ENCODE data around the gene REPS2.
A peak's percentile ranks its signal among the peaks of the same experiment; 100 is the strongest.
"Not testable (repeated sequence)": the region's sequence is repeated elsewhere in the genome, so short reads cannot be mapped to it uniquely, and the experiment has no call there.

REPS2 gene

DNA sequence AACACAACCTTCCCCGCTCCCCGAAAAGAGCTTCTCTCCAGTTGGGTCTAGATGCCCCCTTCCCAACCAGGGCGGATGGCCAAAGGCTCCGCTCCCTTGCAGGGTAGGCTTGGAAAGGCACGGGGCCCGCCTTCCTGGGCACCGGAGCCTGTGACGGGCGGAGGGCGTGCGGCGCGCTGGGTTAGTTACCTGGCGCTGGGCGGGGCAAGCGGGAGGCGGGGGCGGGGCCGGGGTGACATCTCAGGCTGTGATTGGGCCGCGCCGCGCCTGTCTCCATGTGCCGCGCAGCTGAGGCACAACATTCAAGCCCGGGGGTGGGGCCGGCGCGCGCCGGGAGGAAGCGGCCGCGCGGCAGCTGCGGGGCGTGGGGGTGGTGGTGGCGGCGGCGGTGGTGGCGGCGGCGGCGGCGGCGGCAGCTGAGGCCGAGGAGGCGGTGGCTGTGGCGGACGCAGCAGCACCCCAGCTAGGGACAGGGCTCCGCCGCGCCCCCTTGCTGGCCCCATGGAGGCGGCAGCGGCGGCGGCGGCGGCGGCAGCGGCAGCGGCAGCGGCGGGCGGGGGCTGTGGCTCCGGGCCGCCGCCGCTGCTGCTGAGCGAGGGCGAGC, at the start of gene REPS2:
Gene REPS2, plus strand, starts transcription at position 298 of the 604 bp plus-strand sequence. Its CDS starts 204 bp downstream, at position 502.
- peak; percentile 78 to 79 for DNase-seq

DNA sequence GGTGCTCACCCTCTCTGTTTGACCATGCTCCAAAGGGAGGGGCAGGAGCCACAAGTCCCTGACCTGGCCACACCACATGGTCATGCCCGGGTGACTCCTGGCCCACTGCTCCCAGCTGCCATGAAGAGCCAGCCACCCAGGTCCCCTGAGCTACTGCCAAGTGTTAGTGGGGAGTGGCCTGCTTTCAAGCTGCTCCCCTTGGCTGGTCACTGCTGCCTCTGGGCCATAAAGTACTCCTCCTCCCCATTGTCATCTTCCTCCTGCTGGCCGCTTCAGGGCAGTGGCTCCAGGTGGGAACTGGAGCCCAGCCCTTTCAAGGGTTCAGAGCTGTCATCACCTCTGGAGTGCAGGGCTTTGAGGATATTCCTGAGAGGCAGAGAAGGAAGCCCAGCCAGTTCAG, 49.0 kb upstream of the REPS2 start:
- no peak for DNase-seq

DNA sequence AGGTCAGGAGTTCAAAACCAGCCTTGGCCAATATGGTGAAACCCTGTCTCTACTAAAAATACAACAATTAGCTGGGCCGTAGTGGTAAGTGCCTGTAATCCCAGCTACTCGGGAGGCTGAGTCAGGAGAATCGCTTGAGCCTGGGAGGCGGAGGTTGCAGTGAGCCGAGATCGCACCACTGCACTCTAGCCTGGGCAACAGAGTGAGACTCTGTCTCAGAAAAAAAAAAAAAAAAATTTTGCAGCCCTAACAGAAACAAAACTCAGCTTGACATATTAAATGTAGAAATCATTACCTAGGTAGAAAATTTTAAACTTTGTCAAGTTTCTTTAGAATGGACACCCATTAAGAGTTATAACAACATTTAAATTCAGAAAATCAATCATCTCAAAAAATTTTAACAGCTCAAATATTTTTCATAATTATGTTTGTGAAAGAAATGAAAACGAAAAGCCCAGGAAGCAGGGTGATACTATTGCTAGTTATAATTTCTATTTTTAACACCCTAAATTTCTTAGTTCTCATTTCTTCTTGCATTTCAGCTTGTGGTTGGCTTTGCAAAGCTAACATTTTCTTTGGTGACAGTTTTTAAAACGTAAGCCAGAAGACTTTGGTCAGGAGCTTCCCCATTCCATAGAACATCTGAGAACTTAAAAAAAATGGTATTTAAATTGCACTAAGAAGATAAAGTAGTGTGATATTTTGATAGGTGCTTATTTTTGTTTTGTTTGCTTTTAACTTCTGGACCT, 43.0 kb upstream of the REPS2 start:
- DNase-seq = no peak

DNA sequence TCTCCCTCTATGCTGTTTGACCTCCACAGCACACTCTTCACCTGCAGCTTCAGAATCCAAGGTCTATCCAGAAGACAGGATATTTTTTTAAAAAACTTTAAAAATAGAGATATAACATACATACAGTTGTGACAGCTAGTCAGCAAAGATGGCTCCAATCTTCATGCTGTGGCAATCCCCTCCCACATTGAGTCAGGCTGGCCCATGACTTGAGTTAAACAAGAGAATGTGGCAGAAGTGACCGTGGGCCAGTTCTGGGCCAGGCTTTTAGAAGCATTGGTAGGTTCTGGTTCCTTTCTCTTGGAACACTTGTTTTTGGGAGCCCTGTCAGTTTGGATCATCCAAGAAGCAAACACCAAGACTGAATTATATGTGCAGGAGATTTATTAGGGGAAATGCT, 36.1 kb upstream of the REPS2 start:
- no peak for DNase-seq

DNA sequence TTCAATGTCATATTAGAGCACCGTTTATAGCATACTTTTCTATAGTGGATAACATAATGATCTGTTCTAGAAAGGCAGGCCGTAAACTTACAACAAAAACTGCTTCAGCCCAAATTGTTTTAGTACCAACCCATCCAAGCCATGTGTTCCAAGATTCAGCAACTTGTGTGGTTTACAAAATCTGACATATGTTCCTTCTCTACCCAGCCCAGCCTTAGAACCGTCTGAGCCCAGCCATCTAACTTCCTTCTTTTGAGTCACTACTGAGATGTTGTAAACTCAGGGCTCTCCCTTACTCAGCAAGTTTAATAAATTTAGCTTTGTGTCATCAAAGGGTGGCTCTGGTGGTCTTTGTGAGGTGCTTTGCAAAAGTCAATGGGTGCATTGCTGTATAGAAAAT, 32.4 kb upstream of the REPS2 start:
- DNase-seq = no peak

DNA sequence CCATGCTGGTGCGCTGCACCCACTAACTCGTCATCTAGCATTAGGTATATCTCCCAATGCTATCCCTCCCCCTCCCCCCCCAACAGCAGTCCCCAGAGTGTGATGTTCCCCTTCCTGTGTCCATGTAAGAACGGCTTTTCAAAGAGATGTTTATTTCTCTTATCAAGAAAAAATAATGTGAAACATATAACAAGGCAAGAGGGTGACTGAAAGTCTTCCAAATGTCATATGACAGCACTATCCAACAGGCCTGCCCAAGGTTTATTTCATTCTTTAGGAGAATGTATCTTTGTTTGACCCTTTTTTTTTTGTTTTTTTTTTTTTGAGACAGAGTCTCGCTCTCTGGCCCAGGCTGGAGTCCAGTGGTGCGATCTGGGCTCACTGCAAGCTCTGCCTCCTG, 29.9 kb upstream of the REPS2 start:
- DNase-seq = no peak

DNA sequence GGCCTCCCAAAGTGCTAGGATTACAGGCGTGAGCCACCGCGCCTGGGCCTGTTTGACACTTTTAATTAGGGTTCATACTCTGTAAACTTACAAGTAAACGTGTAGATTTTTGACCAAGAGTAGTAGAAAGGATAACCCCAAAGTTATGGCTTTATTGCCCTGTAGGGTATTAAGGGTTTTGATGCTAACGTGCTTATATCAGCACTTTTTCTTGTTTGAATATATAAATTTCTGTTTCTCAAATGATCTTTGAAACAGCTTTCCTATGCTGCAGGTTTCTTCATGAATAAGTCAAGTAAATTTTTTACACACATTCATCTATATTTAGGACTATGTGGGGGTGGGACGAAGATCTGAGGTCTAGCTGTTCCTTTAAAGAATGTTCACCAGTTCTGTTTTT, 29.3 kb upstream of the REPS2 start:
- DNase-seq = no peak

DNA sequence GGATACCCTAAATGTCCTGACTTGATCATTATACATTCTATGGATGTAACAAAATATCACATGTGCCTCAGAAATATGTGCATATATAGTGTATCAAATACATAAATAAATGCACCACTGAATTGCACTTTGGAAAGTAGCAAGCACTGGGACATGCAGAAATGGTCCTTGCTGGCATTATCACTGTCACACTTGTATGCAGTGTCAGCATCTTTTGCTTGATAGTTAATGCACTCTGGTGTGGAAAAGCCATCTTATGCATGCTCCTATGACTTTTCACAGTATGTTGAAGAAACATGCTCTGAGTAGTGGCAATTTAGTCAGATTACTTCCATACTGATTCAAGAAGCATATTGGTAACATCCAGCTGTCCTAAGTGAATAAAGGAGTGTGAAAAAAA, 27.5 kb upstream of the REPS2 start:
- no peak for DNase-seq

DNA sequence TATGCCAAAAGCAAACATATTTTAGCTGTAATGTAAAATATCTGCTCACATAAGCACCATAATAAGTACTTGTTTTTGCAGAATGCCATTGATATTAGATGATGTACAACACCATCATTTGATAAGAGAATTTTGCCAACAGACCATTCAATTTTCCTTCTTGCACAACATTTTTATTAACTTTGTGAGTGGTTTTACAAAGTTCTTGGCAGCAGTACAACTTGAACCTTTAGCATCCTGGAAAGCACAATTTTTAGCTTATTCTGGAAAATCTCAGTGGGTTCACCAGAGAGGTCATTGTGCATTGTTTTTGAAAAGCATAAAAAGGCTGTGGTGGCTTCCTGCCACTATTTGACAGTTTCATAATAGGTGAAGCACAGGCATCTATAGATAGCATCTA, 26.4 kb upstream of the REPS2 start:
- DNase-seq = no peak

DNA sequence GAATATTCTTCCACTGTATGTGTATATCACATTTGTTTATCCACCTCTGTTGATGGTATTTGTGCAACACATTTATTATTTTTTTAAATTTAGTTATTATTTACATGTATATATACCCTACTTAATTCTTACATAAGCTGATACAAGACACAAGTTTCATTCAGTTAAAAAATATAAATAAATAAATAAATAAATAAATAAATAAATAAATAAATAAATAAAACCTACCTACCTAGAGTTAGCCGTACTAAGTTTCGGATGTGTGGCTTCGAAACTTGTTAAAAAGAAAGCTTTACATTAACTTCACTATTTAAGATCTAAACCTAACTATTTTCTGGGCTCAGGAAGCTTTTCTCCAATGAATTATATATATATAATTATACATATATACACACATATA, 23.3 kb upstream of the REPS2 start:
- DNase-seq = no peak

DNA sequence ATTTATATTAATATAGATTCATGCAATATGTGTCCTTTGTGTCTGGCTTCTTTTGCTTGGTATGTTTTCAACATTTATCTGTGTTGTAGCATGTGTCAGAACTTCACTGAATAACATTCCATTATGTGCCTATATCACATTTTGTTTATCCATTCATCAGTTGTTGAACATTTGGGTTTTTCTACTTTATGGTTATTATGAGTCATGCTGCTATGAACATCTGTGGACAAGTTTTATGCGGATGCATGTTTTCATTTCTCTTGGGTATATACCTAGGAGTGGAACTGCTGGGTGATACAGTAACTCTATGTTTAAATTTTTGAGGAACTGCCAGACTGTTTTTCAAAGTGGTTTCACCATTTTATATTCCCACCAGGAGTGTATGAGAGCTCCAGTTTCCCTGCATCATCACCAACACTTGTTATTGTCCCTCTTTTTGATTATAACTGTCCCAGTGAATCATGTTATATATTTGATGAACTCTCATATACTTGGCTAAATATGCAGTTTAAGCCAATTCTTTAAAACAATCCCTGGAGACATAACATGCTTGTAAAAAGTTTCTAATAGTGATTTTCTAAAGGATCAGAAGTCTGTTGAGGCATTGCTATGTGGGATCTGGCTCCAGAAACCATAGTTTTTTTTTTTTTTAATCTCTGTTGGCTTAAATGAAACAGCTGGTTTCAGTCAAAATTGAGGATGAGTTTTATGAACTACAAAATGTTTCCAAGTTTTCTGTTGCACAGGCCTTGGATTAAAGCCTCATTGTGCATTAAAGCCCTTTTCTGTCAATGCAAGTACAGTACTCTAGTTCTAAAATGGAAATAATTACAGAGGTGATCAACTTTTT, 21.6 kb upstream of the REPS2 start:
- no peak for DNase-seq

DNA sequence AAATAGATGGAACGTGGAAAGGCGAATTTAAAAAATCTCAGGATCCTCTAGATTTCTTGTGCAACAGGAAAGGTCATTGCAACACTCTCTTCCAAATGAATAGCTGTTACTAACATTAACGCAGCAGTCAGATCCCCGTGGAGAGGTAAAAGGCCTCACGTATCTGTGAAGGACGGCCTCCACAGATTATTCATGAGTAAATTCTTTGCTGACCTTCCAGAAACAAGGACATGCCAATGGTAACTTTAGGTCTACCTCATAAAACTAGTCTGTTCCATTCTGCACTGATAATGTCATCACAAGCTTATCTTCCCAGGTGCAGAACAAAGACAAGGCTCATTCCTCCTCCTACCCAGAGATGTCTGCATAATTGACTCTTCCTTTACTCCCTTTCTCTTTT, 16.1 kb upstream of the REPS2 start:
- DNase-seq = no peak

DNA sequence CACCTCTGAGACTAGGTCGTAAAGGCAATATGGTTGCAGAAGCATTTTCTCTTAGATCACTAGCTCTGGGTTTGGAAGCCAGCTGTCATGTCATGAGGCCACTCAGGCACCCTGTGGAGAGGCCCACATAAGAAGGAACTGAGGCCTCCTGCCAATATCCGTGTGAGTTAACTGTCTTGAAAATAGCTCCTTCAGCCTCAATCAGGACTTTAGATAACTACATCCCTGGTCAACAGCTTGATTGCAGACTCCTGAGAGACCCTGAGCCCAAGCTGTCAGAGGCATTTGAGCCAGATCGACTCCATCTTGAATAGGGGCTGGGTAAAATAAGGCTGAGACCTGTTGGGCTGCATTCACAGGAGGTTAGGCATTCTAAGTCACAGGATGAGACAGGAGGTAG, 15.1 kb upstream of the REPS2 start:
- DNase-seq = no peak

DNA sequence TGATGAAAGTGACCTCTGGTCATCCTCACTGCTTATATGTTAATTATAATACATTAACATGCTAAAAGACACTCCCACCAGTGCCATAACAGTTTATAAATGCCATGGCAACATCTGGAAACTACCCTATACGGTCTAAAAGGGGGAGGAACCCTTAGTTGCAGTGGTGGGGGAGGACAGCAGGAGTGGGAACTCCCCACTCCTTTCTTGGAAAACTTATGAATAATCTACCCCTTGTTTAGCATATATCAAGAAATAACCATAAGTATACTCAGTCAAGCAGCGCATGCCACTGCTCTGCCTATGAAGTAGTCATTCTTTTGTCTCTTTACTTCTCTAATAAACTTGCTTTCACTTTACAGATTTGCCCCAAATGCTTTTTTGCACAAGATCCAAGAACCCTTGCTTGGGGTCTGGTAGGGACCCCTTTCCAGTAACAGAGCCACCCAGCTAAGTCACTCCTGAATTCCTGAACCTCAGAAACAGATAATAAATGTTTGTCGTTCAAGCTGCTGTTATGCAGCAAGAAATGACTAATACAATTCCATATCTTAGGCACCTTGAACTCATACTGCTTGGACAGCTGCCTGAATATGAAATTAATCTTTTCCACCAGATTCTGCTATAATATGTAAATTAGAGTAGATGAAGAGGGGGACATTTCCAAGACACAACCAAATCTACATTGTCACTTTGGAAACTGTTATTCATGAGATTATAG, 14.4 kb upstream of the REPS2 start:
- DNase-seq = no peak

DNA sequence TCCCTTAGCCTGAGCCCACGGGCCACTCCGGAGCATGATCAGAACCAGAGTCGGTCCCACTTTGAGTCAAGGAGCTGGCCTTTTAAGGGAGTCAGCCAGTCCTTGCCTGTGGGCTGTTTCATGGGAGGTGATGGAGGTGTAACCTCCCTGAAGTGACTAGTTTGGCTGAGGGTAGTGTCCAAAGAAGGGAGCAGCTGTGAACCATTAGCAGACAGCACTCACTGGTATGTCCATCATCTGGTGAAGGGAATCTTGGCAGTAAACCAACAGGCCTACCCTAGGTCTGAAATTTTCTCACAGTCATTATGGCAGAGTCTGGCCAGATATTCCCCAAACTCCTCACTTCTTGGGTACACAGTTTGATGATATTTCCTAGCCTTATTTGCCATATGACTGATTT, 12.3 kb upstream of the REPS2 start:
- DNase-seq = no peak

DNA sequence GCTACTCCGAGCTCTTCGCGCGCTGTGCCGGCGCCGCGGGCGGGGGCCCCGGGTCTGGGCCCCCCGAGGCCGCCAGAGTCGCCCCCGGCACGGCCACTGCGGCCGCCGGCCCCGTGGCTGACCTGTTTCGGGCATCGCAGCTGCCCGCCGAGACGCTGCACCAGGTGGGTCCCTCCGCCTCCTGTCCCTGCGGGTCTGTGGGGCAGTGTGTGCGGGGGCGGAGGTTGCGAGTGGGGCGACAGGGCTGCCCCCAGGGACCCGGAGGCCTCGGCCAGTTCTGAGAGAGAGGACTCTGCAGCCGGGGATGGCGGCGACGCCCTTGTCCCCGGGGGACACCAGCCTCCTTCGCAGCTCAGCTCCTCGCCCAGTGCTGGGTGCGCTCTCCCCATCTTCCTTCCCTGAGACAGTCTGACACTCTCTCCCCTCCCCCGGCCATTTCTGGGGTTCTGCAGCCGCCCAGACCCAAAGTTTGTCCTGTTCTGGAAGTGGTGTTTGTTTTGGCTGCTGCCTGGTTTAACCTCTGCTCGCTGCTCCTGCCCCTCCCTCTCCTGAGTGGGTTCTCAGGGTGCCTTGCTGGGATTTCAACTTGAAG, 609 bp downstream of the REPS2 start:
- DNase-seq = peak in 1 of 2 experiments; percentile 0

DNA sequence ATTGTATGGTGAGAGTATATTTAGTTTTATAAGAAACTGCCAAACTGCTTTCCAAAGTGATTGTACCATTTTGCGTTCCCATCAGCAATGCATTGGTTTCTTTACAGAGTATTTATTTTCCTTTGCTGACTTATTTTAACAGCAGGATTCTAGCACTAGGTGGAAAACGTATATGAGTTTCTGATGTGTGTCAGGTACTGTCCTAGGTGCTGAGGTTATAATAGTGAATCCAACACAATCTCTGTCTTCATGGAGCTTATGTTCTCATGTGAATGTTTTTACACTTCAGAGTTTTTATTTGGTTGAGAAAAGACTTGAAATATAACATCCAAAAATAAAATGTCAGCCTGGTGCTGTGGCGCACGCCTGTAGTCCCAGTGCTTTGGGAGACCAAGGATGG, 4.0 kb downstream of the REPS2 start:
- DNase-seq = no peak

DNA sequence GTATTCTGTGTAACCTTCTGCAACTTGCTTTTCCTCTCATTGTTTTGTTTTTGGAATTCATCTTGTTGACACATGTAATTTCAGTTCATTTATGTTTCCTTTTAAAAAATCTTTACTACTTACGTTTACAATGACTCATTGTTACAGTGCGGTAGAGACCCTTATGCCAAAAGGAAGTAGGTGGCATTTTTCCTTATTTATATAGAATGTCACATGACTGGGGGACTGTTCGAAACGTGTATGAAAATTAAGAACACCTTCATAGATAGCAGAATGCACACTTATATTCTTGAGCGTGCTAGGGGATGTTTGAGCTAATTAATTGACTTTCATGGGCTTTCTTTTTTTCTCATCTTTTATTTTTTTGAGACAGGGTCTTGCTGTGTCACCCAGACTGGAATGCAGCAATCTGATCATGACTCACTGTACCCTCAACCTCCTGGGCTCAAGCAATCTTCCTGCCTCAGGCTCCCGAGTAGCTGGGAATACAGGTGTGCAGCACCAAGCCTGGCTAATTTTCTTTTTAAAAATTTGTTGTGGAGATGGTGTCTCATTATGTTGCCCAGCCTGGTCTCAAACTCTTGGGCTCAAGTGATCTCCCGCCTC, 7.3 kb downstream of the REPS2 start:
- DNase-seq = no peak

DNA sequence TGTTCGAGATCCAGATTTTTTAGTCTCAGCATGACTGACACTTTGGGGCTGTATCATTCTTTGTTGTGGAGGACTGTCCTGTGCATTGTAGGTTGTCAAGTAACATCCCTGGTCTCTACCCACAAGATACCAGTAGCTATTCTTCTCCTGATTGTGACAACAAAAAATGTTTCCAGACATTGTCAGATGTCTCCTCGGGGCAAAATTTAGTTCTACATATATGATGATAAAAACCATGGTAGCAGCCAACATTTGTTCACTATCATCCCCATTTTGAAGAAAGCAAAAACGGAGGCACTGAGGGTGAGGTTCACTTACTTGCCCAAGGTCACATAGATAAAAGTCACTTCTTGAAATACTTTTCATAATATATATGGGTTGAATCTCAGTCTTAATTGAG, 11.3 kb downstream of the REPS2 start:
- no peak for DNase-seq

DNA sequence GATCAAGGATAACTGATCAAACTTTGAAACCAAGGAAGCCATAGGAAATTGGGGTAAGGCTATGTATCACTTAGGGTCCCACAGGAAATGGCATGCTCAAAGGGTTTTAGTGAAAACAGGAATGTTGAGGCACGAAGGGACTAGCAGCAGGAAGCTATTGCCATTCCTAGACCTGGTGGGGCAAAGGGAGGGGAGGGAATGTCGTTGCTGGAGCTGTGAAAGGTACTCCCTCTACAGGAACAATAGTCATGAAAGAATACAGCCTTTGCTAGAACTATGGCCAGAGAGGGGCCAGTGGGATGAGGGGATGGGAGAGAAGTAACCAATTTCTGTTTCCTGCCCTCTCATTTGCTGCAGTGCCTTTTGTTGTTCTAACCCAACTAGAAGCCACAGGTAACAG, 11.9 kb downstream of the REPS2 start:
- no peak for DNase-seq

DNA sequence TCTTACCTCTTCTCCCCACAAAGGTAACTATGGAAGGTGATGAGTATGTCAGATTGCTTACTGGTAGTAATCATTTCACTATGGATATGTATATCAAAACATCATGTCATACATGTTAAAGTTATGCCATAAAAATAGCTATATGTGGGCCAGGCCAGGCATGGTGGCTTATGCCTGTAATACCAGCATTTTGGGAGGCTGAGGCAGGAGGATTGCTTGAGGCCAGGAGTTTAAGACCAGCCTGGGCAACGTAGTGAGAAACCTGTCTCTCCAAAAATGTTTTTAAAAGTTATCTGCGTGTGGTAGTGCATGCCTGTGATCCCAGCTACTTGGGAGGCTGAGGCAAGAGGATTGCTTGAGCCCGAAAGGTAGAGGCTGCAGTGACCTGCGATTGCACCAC, 16.2 kb downstream of the REPS2 start:
- DNase-seq = not testable (repeated sequence)

DNA sequence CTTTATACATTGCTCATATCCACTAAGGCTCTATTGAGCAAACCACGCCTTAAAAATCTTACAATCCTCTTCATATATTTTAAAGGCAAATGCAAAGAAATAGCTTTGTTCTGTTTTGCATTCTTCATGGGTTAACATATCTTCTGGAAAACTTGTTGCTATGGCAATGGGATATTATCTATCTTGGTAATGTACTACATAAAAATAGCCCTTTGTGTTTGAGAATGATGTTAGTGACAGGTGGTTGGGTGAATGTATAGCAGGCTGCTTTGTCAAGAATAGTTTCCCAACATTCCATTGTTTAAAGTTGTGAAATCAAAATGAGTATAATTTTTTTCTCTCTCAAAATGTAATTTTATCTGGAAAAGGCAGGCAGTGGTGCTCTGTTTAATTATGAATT, 16.8 kb downstream of the REPS2 start:
- DNase-seq = no peak

All from stimulated activated CD4-positive, alpha-beta T cell treated with anti-CD3 and anti-CD28 coated beads, Interleukin-4, amount 100 ng/mL, for 4 hours (primary cell).